ENCODE data around the gene PIM2.

The PIM2 gene

DNA sequence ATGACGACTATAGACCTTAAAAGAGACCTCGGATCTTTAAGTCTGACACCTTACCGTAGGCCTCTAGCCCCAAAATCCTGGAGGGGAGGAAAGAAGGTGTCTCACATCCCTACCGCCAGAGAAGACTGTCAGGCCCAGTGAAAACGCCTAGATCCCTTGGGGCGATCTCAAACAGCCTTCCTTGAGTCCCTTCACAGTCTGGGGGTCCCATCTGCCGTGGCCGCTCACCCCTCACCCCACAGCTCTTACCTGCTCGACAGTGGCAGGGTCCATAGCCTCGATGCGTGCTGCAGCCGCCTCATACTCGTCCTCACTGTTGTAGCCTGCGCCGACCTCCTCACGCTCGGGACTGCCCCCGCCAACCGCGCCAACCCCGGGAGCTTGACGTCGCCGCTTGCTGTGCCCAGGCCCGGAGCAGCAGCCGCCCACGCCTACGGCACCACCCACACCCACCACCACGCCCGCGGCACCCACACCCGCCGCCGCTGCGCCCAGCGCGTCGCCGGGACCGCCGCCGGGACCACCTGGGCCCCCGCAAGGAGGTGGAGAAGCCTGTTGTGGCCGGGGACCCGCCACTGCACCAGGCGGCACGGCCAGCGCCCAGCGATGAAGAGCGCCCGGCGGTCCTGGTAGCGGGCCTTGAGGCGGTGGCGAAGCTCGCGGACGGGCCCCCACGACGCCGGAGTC lies 38.0 kb upstream of the PIM2 start:
- peak overlapping the region; percentile 89 for H3K27ac ChIP-seq
- no peak for TF ChIP-seq Cebpa-rat (IDR thresholded peaks at IDR 0.05)
- peaks cover 54% of the 10 kb centered on the region for H4K20me1 ChIP-seq
- H3K9ac ChIP-seq: peak overlapping the region; percentile 86
- H3K4me1 ChIP-seq: peaks cover 48% of the 10 kb centered on the region
- peaks cover 24% of the 10 kb centered on the region for H3K36me3 ChIP-seq
- H3K4me2 ChIP-seq: peak overlapping the region; percentile 83
- H3K27me3 ChIP-seq: peaks cover 52% of the 10 kb centered on the region
- peaks cover 8% of the 10 kb centered on the region; the same call in 1 of the 2 replicates for H3K9me3 ChIP-seq
- H3K4me3 ChIP-seq: peak overlapping the region; percentile 83

DNA sequence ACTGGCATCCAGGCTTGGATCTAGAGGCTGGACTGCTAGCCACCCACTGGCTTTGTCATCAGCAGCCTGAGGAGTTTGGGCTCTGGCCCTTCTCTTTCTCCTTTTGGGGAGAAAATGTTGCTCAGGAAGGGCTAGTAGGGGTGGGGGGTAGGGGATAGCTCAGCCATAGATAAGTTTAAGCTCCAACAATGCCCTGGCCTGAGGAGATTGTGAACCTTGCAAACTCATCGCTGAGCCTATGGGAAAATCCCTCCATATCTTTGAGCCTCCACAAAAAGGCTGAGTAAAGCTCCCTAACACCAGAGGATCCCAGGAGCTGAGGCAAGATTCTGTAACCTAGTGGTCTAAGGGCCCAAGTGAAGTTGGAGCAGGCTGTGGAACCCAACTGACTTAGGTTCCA lies 29.8 kb upstream of the PIM2 start:
- H4K20me1 ChIP-seq: peaks cover 96% of the 10 kb centered on the region

DNA sequence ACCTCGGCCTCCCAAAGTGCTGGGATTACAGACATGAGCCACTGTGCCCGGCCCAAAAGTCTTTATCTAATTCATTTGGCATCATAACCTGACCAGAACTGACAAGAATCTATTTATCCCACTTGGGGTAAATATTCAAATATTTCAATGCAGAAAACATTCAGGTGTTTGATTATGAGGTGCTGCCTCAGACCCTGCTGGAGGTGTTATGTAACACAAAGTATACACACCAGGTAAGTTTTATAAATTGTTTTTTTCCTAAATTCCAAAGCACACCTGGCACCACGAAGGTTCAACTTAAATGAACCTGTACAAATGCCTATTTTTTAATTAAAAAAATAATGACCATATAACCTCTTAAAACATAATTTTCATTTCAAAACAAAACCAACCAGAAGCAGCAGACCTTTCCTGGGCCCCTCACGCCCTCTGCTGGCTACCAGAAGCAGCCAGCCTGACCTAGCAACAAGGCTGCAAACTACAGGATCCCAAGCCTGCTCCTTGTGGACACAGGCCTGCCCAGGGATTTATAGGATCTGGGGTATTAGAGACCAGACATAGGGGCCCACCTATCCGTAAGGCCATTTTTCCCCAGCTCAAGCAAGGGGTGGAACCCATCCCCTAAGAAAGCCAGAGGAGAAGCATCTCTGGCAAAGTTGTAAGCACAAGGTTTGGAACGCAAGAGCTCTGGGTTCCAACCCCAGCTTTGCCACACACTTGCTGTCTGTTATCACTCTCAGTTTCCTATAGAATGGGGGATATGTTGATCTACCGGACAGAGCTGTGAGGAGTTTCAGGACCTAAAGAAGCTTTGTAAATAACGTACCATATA lies 26.9 kb upstream of the PIM2 start:
- peaks cover 46% of the 10 kb centered on the region for H3K27me3 ChIP-seq
- peaks cover 35% of the 10 kb centered on the region for H3K36me3 ChIP-seq
- no peaks in the 10 kb centered on the region for H3K9me3 ChIP-seq
- H3K4me1 ChIP-seq: peaks cover 4% of the 10 kb centered on the region
- no peak overlapping the region for H3K4me3 ChIP-seq
- peaks cover 95% of the 10 kb centered on the region for H4K20me1 ChIP-seq
- H3K9ac ChIP-seq: no peak overlapping the region
- no peak for TF ChIP-seq Cebpa-rat (IDR thresholded peaks at IDR 0.05)
- no peak overlapping the region for H3K27ac ChIP-seq
- no peak overlapping the region for H3K4me2 ChIP-seq

More for the DNA sequence above, 29.8 kb upstream of the PIM2 start:
- peaks cover 11% of the 10 kb centered on the region; the same call in 1 of the 2 replicates for H3K4me1 ChIP-seq
- H3K9me3 ChIP-seq: no peaks in the 10 kb centered on the region
- H3K4me2 ChIP-seq: no peak overlapping the region
- H3K4me3 ChIP-seq: no peak overlapping the region
- no peak overlapping the region for H3K27ac ChIP-seq
- H3K36me3 ChIP-seq: peaks cover 30% of the 10 kb centered on the region
- H3K27me3 ChIP-seq: peaks cover 43% of the 10 kb centered on the region
- H3K9ac ChIP-seq: no peak overlapping the region
- no peak for TF ChIP-seq Cebpa-rat (IDR thresholded peaks at IDR 0.05)

DNA sequence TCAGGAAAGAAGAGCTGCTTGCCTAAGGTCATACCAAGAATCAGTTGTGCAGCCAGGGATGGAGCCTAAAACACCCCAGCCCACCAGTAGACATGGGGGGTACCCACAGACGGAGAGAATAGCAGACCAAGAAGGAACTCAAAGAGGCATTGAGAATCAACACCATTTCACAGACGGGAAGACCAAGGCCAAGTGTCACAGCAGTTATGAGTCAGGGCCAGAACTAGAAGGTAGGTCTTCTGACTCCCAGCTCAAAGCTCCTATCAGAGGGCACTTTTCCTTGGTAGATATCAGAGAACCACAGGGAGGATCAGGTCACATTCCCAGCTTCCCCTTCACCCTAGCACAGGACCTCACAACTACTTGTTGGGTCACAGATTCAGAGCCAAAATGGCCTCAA lies 24.1 kb upstream of the PIM2 start:
- H3K4me2 ChIP-seq: no peak overlapping the region
- H3K4me1 ChIP-seq: peaks cover 32% of the 10 kb centered on the region
- H3K36me3 ChIP-seq: peaks cover 25% of the 10 kb centered on the region
- H3K9me3 ChIP-seq: no peaks in the 10 kb centered on the region
- no peak for TF ChIP-seq Cebpa-rat (IDR thresholded peaks at IDR 0.05)
- no peak overlapping the region for H3K27ac ChIP-seq
- peaks cover 98% of the 10 kb centered on the region for H4K20me1 ChIP-seq
- no peak overlapping the region for H3K9ac ChIP-seq
- H3K4me3 ChIP-seq: no peak overlapping the region
- H3K27me3 ChIP-seq: peaks cover 56% of the 10 kb centered on the region

DNA sequence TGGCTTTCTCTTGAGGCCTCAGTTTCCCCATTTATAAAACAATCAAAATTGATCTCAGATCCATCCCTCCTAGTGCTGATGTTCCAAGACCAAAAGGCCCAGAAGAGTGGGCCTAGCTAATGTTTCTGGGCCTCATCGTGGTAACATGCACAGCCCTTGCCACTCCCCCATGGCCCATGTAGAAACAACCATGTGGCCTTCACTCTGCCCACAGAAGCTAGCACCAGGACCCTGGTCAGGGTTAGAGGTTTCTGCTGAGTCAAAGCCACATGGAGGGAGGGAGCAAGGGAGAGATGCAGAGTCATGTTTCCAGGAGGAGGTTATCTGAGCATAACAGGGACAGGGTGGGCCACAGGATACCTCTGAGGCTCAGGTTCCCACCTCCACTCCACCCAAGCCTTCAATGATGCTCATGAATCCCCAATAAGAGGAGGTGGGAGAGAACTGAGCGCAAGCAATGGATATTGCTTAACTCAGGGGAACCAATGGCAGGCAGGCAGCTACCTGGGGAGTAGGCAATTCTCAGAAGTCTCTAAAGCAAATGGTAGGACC lies 21.7 kb upstream of the PIM2 start:
- Histone ChIP-seq H3K9me3 (no peaks in the 10 kb centered on the region), H3K27ac (0 out of 2 replicates have a peak overlapping the region, but pooled peaks have one; percentile 13), H3K9ac (no peak overlapping the region; the same call in 1 of the 2 replicates), H3K36me3 (peaks cover 22% of the 10 kb centered on the region), H3K4me2 (peak overlapping the region; percentile 72), H4K20me1 (peaks cover 95% of the 10 kb centered on the region), H3K4me1 (peaks cover 52% of the 10 kb centered on the region), H3K27me3 (peaks cover 63% of the 10 kb centered on the region), H3K4me3 (no peak overlapping the region)
- TF ChIP-seq Cebpa-rat (IDR thresholded peaks at IDR 0.05): no peak

DNA sequence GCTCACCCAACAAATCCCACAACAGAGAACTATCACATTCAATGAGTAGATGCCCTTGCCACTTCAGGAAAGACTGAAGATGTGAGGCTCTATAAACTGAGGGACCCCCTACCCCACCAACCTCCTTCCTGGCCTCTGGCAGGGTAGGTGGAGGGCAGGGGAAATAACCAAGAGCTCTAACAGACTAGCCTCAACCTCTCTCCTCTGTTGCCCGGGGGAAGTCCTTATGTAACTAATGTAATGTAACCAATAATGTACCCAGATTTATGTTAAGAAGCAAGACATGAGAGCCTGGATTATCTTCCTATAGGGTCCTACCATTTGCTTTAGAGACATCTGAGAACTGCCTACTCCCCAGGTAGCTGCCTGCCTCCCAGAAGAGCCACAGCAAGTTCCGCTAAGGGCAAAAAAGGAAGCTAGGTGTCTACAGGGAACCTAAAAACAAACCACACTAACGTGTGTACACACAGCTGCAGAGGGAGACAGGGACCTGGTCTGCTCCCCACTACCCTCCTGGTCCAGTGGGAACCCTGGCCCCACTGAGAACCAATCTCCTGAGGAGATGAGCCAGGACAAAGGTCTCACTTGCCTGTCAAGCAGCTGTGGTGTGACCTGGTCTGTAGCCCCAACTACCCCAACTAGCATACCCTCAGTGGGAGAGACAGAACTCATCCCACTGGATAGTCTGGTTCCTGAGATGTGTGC lies 20.9 kb upstream of the PIM2 start:
- peak overlapping the region; percentile 72 for H3K4me2 ChIP-seq
- H3K27me3 ChIP-seq: peaks cover 63% of the 10 kb centered on the region
- no peak overlapping the region for H3K4me3 ChIP-seq
- H3K27ac ChIP-seq: 0 out of 2 replicates have a peak overlapping the region, but pooled peaks have one; percentile 13
- H3K9me3 ChIP-seq: no peaks in the 10 kb centered on the region
- H3K36me3 ChIP-seq: peaks cover 29% of the 10 kb centered on the region
- H3K9ac ChIP-seq: no peak overlapping the region; the same call in 1 of the 2 replicates
- peaks cover 87% of the 10 kb centered on the region for H4K20me1 ChIP-seq
- peaks cover 52% of the 10 kb centered on the region for H3K4me1 ChIP-seq
- TF ChIP-seq Cebpa-rat (IDR thresholded peaks at IDR 0.05): no peak

DNA sequence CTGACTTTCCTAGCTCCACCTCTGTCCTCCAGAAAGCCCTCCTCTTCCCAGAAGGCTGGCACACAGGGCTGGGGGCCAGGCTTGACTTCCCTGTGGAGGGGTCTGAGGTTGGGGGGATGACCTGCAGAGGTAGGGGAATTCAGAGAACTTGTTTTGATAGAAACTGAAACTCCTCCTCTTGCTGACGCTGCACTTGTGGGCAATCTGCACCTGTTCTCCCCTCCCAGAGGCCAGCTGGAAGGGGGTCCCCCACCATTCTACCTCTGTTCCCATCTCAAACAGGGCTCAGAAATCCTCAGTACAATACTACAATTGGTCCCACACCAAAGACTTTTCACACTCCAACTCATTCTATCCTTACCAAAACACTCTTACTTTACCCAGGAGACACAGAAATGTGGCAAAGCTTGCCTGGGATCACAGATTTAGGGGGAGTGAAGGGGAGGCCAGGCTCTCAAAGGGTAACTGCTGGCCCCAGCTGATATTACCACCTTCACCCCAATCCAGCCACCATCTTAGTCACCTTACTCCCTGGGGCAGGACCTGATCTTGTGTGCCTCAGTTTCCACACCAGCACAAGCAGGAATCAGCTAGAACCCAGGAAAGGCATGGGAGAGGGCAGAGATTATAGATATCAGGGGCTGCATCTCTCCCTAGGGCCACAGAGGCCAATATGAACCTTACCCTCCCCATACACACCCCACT lies 20.0 kb upstream of the PIM2 start:
- Histone ChIP-seq H3K4me2 (peak overlapping the region; percentile 72), H3K9ac (no peak overlapping the region), H3K4me1 (peaks cover 52% of the 10 kb centered on the region), H3K27ac (peak overlapping the region; percentile 48), H3K9me3 (no peaks in the 10 kb centered on the region), H4K20me1 (peaks cover 79% of the 10 kb centered on the region), H3K27me3 (peaks cover 60% of the 10 kb centered on the region), H3K4me3 (no peak overlapping the region), H3K36me3 (peaks cover 32% of the 10 kb centered on the region)
- no peak for TF ChIP-seq Cebpa-rat (IDR thresholded peaks at IDR 0.05)

DNA sequence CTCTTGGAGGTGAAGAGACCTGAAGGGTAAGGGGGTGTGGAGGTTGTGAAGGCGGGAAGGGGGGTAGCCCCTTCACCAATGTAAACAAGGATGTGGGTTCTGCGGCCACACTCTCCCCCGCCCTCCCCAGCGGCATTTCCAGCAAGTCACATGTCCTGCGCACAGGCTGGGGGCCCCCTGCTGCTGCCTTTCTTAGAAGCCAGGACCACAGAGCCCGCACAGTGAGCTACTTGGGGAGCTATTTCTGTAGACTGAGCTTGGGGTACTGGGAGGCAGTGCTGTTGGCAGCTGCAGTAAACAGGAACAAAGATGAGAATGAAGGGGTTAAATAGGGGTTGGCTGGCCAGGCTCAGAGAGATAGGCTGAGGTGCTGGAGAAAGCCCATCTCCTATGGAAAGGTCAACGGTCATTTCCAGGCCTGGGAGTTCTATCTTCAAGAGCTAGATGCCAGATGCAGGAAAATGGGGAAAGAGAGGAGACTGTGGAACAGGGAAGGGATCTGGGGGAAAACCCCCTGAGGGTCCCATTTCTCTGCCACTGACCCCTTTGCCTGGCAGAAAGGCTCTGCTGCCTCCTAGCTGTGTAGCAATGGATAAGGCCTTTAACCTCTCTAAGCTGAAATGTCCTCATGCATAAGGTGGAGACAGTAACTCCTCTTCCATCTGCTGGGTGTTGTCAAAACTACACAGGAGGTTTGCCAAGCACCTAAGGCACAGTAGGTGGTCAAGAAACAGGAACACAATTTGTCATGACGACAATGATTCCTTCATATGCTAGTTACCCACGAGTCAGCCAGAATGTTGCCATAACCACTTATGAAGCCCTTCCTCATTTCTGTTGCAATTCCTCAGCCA lies 18.5 kb upstream of the PIM2 start:
- H3K27me3 ChIP-seq: peaks cover 46% of the 10 kb centered on the region
- H3K9me3 ChIP-seq: peaks cover 7% of the 10 kb centered on the region; the same call in 1 of the 2 replicates
- no peak for TF ChIP-seq Cebpa-rat (IDR thresholded peaks at IDR 0.05)
- peaks cover 52% of the 10 kb centered on the region for H3K4me1 ChIP-seq
- peak overlapping the region; percentile 48 for H3K27ac ChIP-seq
- H3K4me2 ChIP-seq: peak overlapping the region; percentile 72
- 0 out of 2 replicates have a peak overlapping the region, but pooled peaks have one; percentile 9 for H3K4me3 ChIP-seq
- H3K9ac ChIP-seq: peak overlapping the region; percentile 27
- H4K20me1 ChIP-seq: peaks cover 63% of the 10 kb centered on the region
- H3K36me3 ChIP-seq: peaks cover 30% of the 10 kb centered on the region

Measured in BLaER1 (cell line).